Stimulated activated CD8-positive, alpha-beta memory T cell treated with anti-CD3 and anti-CD28 coated beads, Interleukin-4, amount 100 ng/mL, for 1 hour (primary cell): Measurements from ENCODE around the gene PPM1A.

ENCODE experiments used
- DNase-seq, 2 donors: peaks; one replicate each; pipeline ENCODE4 v3.0.0-alpha.2; 2020; ENCODE audit warnings: low read depth in 2 of 2, low spot score in 1 of 2

PPM1A gene

GRCh38 chr14:60226298-60226697, 22.7 kb upstream of the PPM1A start:
- no peak for DNase-seq

- DNase-seq: no peak
Observed at GRCh38 chr14:60227291-60227690, 21.7 kb upstream of the PPM1A start.

- no peak for DNase-seq
Observed at GRCh38 chr14:60229614-60230013, 19.4 kb upstream of the PPM1A start.

DNA sequence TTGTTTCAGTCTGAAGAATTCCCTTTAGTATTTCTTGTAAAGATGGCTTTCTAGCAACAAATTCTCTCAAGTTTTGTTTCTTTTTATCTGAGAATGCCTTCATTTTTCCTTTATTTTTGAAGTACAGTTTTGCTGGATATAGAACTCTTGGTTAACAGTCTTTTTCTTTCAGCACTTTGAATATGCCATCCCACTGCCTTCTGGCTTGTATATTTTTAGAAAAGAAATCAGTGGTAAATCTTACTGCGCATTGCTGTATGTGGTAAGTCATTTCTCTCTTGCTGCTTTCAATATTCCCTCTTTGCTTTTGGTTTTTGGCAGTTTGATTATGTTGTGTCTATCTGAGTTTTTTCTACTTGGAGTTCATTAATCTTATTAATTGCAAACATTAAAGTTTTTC, 16.8 kb upstream of the PPM1A start:
- no peak for DNase-seq

DNA sequence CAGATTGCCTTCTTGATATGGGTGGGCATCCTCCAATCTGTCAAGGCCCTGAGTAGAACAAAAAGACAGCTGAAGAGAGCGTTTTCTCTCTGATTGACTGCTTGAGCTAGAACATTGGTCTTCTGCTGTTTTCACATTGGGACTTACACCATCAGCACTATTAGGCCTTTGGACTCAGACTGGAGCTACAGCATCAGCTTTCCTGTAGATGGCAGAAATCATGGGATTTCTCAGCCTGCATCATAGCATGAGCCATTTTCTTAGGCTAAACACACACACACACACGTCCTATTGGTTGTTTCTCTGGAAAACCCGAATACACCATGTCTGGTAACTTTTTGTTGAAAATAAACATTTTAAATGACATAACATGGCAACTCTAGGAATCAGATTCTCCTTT, 15.8 kb upstream of the PPM1A start:
- DNase-seq: no peak

GRCh38 chr14:60233891-60234290, 15.1 kb upstream of the PPM1A start:
- DNase-seq: no peak

GRCh38 chr14:60235440-60235839, 13.6 kb upstream of the PPM1A start:
- DNase-seq: no peak

DNA sequence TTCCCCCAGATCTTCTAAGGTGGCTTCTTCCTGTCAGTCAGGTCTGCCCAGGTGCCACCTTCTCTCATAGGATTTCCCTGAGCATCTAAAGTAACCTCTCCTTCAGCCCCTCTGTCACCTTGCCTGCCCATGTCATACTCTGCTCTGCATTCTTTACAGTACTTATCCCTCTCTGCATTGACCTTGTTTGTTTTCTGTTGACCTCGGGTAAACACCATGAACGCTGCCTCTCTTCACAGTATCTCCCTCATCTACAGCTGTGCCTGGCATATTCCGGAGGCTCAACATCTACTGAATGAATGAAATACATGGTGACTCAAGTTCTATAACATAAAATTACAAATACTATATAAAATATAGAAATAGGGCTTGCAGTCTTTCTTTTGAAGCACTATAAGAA, 10.1 kb upstream of the PPM1A start:
- DNase-seq: no peak

DNA sequence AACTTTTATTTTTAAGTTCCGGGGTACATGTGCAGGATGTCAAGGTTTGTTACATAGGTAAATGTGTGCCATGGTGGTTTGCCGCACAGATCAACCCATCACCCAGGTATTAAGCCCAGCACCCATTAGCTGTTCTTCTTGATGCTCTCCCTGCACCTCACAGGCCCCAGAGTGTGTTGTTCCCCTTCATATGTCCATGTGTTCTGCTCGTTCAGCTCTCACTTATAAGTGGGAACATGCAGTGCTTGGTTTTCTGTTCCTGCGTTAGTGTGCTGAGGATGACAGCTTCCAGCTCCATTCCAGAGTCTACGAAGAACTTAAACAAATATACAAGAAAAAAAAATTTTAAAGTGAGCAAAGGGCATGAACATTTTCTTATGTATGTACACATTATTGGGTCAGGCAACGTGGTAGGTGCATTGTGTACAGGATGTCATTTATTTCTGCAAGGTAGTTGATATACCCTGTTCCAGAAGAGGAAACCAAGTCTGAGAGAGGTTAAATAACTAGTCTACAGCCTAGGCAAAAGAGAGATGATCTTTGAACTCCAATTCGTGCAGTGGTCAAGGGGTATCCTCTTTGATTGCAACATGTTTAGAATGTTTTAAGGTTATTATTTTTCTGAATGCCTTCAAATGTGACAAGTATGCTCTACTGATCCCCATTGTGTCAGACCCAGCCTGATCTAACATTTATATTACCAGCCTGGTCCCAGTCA, 8.7 kb upstream of the PPM1A start:
- DNase-seq: no peak

DNA sequence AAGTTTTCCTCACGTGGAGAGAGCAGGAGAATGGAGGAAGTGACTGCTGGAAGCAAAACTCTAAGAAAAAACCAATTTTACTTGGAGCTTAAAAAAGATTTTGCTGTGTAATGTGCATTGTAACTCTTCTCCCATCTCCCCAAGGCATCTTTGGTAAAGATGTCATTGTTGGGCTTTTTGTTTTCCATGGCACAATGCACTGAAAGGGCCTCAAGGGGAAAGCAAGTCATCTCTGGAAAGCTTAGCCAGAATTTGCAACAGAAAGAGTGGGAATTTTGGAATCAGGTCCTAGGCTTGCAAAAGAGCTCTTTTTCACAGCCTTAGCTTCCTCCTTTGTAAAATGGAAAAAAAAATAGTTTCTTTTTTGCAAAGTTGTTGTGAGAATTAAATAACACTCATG, 7.9 kb upstream of the PPM1A start:
- DNase-seq: no peak

- no peak for DNase-seq
Observed at GRCh38 chr14:60242429-60242828, 6.6 kb upstream of the PPM1A start.

GRCh38 chr14:60245380-60246177, 3.4 kb upstream of the PPM1A start:
- DNase-seq: no peak

DNA sequence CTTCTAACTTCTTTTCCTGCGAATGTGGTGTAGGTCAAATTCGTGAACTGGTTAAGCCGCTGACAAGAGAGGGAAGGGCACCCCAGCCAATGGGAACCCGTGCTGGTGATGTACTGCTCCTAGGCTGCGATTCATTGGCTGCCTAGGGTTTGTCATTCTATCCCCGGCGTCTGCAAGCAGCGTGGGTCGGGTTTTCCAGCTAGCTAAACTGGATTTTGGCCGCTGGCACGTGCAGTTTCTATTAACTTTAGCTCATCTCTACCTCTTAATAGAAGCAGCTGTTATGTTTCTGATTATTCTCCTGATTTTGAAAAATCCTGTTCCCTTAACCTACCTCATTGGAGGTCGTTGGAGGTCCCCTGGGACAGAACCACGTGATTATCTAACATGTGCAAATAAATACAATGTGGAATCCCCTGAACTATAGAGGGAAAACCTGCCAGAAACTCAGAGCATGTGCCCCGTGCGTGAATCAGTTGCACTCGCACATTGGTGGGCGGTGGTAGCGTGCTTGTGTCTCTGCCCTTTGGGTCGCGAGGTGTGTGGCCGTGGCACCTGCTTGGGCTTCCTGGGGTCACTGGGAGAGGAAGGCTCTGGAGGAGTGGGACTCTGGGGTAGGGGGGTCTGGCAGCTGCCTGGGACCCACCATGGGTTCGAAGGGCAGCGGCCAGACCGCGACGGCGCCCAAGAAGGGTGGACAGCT, 876 bp upstream of the PPM1A start:
- peak; percentile 49 to 67 for DNase-seq

DNA sequence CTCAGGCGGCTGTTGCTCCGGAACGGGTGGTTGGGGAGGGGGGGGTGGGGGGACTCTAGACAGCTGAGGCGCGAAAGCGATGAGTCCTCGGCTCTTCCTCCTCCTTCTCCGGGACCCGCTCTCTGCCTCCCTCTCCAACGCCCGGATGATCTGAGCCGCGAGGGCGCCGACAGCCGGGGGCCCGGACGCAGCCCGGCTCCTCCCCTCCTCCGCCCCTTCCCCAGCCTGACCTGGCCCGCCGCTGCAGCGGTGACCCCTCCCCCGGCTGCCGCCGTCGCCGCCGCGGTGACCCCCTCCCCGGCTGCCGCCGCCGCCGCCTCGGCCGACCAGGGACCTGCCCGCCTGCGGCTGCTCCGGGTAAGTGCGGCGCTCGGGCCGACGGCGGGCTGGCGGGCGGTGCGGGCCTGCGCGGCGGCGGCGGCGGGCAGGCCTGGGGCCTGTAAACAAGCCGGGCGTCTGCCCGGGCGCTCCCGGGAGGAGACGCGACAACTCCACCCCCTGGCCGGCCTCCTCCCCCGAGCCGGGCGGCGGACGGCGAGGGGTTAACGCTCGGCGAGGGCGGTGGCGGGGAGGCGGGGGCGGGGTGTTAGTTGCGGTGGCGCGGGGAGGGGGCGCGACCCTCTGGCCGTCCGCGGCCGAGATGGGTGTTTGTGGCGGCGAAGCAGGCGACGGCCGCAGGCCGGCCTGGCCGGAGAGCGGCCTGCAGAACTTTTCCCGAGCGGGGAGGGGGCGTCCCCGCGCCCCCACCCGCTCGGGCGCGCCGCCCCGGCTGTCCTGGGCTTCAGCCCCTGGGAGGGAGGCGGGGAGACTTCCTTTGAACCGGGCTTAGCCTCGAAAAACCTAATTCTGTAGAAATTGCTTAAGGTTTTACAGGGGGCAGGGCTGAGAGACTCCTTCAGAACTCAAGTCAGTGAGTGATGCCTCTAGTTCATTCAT, 568 bp downstream of the PPM1A start:
- peak; percentile 22 to 34 for DNase-seq

- DNase-seq: no peak
Observed at GRCh38 chr14:60250257-60251035, 1.4 kb downstream of the PPM1A start.

DNA sequence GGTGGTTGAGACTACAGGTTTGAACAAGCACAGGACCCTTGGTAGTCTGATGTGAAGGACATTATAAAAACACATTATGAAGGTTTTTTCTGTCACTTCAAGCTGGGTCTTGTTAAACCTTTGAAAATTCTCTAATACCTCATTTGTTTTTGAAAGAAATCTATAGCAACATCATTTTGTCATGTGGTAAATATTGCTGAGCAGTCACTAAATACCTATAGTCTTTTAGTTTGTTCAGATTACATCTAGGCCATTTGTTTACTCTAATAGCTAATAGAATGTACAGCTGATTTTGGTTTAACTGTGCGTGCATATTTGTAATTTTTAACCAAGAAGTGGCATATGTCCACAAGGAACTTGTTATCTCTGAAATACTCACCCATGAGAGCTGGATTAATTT, 2.9 kb downstream of the PPM1A start:
- DNase-seq: no peak

GRCh38 chr14:60252630-60253029, 3.6 kb downstream of the PPM1A start:
- no peak for DNase-seq

GRCh38 chr14:60253649-60254048, 4.6 kb downstream of the PPM1A start:
- no peak for DNase-seq

- DNase-seq: no peak
Observed at GRCh38 chr14:60254176-60254575, 5.2 kb downstream of the PPM1A start.

DNA sequence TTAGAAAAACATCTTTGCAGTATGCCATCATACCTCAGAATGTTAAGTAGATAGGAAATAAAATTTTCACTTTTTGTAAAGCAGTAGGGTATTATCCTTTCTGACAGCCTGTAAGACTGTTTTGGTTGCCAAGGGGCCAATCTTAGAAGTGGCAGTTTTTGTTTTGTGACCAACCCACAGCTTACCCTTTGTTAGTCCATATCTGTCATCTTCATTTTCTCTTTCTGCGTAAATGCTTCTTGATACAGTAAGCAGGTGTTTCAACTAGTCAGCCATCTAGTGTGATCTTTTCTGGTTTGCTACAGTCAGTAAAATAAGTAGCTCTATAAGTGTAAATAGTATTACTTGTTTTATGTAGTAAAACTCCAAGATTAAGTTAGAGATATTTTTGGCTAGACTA, 8.8 kb downstream of the PPM1A start:
- DNase-seq: no peak
